Stimulated activated CD4-positive, alpha-beta T cell treated with anti-CD3 and anti-CD28 coated beads, TNF-alpha, amount 100 ng/mL, for 24 hours (primary cell): Measurements from ENCODE around the gene LRRC10B.

Source experiments
- DNase-seq, 3 experiments: peaks; one replicate each; pipeline ENCODE4 v3.0.0-alpha.2; 2020; ENCODE audit warnings: low read depth in 3 of 3

Gene LRRC10B

DNA sequence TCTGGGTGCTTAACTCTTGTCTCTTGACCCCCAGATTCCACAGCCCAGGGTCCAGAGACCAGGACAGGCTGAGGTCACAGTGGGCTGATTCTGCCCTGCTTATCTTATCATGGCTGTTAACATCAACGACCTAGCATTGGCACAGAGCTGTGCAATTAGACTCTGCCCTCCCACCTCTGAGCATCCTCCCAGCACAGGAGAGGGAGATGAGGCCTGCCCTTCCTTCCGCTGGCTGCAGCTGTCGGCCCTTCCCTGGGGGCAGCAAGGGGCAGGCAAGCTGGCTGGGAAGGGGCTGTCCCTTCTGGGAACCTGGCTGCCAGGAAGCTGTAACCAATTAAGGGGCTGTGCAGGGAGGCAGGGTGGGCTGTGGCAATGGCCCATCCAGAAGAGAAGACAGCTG, 22.5 kb downstream of the LRRC10B start:
- DNase-seq, result no peak

DNA sequence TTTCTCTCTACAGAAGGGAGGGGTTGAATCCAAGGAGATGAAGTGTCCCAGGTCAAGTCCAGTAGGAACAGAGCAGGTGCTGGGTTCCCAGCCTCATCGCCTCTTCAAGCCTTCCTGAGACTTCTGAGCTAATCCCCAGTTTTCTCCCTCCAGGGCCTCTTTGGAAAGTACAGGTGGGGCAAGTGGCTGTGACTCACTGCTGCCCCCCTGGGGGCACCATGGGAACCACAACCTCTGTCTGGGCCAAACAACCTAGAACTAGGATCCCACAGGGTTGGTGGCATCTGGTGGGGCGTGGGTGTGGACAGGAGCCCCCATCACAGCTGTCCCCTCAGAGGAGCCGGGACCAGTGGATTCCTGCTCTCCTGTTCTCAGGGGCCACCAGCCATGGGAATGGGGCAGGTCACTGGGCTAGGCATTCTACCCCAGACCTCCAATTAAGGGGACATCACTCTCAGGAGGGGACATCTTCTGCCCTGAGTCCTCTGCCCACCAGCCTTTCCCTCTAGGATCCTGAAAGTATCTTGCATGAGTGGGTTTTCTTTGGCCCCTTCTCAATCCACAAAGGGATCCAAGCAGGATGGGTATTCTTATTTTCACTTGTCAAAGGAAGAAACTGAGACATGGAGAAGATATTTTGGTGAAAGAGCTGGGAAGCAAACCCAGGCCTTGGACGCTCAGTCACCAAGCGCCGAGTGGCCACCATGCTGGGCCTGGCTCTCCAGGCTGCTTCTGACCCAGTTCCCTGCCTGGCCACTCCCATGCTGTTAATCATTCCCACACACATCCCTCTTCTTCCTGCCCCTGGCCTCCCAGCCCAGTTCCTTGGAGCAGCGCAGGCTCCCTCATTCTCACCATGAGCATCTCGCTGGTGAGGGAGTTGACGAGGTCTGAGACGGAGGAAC, 23.8 kb downstream of the LRRC10B start:
- peak in 2 of 3 experiments; percentile 11 to 48 for DNase-seq

DNA sequence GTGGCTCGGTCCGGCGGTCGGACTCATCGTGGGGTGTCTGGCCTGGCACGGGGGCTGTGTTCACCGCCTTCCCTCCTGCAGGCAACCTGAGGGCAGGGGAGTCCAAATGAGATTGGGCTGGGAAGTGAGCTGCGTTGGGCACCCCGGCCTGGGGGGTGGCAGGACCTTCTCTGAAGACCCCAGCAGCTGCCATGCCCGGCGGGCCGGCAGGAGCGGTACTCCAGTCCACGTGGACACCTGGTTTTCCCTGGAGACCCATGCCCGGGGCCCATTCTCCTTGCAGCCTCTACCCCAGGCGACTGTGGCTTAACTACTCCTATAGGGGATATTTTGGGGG, 24.5 kb downstream of the LRRC10B start:
- DNase-seq, result no peak

DNA sequence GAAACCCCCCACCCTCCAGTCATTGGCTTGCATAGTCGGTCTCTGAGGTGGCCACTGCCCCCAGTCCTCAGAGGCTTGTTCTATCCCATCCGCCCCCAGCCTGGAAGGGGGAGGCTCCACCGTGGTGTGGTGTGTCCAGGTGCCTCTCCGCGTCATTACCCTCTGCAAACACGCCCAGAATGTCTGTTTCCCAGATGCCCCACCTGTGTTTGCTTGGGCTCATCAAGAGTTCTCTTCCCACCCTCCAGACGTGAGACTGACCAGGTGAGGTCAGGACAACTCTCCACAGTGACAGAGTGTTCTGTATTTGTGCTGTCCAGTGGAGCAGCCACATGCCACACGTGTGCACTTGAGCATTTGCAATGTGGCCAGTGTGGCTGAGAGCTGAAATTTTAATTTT, 24.9 kb downstream of the LRRC10B start:
- no peak for DNase-seq

DNA sequence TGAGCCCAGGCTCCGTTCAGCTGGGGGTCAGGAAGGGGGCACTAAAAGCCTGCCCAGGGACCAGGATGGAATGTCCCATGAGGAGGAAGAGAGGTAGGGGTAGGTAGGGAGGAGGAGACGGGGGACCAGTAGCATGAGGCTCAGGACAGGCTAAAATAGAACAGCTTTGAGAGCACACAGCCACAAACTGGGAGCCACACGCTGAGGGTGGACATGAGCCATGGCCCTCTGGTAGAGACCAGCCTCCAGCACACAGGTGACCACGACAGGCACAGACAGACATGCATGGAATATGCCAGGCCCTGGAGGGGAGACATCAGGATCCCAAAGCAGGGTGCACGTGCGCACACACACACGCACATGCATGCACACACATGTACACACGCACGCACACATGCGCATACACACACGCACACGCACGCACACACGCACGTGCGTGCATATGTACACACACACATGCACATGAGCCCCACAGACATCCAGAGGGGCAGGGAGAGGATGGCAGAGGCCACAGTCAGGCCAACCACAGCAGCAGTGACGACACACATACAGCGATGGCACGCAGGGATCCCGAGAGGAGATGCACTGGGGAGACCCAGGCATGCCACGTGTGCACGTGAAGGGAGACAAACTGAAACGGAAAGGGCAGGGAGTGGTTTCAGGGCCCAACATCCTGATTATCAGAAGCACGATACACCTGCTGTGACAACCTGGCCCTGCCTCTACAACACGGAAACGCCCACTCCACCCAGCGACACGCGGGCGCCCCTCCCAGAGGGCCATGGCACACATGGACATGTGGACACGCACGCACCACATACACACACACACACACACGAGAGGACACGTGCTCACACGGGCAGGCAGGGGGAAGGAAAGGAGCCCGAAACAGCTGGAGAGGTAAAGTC, 25.7 kb downstream of the LRRC10B start:
- DNase-seq, result no peak

DNA sequence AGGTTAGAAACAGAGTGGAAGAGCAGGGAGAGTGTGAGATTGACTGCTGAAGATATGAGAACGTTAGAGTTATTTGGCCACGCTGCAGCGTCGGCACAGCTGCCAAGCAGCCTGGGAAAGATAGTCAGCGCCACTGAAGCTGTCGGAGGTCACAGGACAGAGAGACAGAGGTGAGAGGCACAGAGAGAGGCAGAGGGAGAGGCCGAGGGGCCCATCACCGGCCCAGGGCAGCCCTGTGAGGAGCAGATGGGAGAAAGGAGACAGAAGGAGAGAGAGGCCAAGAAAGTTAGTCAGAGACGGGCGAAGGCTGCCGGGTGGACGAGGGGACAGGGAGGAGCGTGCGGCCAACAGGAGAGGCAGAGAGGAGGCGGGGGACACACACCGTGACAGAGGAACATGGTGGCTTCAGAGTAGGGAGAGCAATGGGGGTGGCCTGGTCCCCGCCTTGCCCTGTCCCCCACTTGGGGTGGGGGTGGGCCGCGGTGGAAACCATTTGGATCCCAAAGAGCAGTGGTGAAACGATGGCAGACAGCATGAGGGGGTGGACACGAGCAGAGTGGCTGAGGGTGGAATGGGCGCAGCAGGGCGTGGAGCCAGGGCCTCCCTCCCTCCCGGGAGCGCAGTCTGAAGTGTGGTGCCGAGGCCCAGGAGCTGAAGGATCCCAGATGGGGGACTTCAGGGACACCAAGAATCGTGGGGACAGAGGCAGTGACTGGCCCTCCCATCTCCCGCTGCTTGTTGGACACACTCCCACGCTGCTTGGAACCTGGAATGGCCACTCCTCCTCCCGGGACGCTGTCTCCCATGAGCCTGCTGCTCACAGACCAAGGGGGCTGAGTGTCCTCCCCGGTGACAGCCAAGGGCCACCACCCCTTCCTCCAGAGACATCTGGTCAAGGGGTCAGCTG, 26.6 kb downstream of the LRRC10B start:
- DNase-seq, result no peak

DNA sequence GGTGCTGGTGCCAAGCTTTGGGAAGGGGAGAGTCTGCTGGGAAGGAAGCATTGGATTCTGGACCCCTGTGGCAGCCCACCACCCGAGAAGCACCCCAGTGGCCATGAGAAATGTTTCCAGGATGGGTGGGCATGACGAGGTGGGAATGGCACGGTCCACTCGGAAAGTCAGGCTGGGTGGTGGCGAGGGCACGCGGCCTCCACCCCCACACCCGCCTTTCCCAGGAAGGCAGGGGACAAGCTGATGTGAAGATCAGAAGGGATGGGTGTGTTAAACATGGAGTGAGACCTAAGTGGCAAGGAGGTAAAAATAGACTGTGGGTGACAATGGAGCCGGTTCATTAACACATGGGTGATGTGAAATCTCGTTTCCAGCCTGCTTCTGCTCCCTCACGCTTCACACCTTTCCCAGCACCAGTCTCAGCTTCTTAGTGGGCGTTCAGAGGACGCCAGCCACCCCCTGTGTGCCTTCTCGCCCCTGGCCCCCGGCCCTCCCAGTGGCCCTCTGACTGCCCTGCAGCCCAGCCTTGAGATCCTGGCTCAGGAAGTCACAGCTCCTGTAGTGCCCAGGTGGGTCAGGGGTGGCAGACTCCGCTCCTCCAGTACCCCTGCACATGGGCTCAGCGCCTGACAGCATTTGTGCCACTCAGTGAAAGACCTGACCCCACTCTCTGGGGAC, 27.6 kb downstream of the LRRC10B start:
- DNase-seq, result no peak

DNA sequence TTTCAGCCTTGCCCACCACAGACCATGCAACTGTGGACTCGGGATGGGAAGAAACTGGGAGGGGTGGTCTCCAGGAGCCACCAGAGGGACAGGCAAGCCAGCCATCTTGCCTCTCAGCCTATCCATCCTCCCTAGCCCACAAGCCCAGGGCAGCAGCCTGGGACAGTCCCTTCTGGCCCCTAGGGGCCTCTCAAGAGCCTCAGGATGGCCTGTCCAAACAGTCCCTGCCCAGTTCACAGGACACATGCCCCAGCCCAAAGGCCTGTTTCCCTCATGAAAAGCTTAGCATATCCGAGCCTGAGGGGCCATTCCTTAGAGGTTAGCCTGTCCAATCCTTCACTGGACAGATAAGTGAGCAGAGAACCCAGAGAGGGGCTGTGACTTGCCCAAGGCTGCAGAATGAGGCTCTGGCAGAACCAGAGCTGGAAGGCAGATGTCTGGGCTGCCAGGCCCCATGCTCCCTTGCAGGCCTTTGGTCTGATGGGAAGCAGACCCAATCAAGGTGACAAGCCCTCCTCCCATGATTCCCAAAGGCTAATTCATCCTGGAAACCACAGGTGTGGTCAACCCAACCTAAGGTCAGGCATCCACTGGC, 28.2 kb downstream of the LRRC10B start:
- no peak for DNase-seq

DNA sequence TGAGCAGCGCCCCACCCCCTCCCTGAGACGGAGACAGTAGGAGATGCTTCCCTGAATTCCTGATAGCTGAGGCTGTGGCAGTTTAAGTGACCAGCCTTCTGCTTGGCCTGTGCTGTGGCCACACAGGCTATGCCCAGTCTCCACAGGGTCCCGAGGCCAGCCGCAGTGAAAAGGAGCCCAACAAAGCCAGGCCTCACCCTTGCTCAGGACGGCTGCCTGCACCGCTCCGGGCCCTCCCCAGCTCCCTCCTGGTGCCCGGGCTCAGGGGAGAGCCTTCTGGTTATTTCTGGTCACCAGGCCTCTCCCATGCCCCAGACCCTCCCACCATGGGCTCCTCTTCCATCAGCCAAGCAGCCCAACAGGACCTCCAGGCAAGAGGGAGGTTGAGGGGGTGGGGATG, 28.8 kb downstream of the LRRC10B start:
- no peak for DNase-seq

DNA sequence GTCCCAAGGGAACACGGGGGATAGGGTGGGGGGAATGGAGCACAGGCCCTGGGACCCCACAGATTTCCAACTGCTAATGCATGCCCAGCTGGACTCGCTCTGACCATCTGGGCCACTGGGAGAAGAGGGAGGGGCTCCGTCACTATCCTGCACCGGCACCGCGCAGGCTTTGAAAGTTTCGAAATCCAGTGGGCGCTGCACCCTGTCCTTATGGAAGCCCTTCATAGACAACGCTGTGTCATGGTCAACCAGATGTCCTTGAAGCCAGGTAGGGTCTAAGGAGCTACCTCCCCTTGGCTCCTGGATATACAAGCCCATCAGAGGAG, 30.1 kb downstream of the LRRC10B start:
- no peak for DNase-seq

DNA sequence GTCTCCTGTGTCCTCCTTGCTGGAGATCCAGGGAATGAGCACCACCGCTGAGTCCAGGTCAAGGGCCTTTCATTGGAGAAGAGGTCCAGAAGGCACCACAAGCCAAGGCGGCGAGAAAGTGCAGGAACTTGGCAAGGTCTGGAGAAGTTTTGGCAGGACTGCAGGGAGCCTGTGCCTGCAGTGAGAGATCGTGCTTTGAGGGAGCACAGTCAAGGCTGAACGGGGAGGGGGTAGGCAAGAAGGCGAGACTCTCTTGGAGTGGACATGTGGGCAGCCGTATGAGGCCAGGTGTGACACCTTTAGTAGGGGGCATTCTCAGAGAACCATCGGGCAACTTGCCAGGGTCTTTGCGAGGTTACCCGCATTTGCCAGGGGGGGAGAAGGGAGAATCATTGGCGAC, 30.5 kb downstream of the LRRC10B start:
- no peak for DNase-seq

DNA sequence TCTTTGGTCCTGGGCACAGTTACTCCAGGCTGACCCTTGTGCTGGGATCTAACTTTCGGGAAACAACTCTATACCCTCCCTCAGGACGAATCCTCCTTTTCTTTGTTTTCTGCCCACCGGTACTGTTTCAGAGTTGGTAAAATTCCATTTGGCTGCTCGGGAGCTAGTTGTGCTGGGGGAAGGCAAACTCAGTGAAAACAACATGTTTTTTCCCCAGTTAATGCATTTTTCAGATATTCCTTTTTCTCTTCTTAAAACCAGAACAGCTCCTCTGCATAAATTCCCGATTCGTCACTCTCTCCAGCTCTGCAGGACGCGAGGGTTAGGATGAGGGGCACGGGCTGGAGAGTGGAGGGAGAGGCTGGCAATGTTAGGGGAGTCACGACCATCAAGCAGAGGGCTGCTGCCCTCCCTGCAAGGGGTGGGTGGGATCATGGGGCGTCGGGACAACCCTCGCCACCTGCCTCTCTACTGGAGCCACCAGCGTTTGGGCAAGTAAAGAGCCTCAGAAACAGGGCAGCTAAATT, 31.3 kb downstream of the LRRC10B start:
- DNase-seq, result no peak

DNA sequence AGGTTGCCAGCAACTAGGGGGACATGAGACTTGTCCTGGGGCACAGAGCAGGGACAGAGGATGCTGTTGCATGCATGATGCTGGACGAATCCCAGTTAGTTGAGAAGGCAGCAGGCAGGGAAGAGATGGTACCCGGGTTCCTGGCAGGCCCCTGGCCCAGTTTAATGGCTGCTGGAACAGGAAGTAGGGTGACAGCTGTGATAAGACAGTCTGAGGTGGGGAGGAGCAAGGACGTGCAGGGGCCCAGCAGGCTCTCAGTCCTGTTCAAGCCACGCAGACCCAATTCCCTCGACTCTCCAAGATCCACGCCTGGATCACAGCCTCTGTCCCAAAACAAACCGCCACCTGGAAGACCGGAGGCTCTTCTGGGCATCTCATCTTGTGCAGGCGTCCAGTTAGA, 32.0 kb downstream of the LRRC10B start:
- DNase-seq, result no peak

DNA sequence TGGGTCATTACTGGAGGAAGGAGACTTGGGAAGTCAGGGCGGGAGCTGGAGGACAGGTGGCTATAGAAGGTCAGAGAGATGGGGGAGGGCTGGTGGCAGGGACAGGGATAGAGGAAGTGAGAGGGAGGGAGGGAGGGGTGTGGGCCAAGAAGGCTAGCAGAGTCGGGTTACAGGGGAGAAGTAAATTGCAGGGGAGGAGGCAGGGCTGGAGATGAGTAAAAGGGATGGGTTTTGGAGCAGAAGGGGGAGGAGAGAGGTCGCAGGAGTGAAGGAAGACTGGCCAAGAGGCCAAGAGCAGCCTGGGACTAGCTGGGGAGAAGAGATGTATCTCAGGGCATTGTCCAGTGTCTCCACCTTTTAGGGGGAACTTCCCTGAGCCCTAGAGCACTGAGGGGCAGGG, 33.0 kb downstream of the LRRC10B start:
- no peak for DNase-seq

DNA sequence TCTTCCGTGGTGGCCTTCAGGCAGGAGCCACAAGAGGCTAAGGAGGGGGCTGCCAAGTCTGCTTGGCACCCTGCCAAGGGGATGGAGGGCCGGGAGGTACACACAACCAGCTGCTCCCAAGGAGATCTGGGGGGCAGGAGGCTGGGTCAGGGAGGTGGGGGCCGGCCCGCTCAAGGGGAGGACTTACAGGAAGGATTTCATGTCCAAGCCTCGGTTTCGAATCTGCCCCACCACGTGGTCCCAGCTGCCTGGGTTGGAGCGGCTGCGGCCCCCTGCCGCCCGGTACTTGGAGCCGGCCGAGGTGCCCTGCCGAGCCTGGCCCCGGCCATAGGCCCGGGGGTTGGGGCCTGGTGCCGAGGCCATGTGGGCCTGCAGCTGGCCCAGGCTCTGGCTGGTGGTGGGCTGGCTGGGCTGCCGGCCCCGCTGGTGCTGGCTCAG, 33.5 kb downstream of the LRRC10B start:
- no peak for DNase-seq

DNA sequence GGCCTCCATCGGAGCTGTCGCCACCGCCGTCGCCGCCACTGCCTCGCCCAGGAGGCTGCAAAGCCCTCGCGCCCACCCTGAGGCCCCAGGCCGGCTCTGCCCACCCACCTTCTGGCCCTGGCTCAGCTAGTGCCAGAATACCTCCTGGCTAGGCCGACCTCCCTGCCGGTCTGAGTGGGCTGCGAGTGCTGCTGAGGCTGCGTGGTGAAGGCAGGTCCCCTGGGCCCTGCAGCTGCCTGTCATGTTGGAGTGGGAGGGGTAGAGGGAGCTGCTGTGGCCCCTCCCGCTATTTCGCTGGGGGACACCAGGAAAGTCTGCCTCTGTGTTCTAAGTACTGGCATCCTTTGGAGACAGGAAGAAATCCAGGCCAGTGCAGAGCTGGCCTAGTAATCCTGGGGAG, 34.2 kb downstream of the LRRC10B start:
- DNase-seq, result no peak

DNA sequence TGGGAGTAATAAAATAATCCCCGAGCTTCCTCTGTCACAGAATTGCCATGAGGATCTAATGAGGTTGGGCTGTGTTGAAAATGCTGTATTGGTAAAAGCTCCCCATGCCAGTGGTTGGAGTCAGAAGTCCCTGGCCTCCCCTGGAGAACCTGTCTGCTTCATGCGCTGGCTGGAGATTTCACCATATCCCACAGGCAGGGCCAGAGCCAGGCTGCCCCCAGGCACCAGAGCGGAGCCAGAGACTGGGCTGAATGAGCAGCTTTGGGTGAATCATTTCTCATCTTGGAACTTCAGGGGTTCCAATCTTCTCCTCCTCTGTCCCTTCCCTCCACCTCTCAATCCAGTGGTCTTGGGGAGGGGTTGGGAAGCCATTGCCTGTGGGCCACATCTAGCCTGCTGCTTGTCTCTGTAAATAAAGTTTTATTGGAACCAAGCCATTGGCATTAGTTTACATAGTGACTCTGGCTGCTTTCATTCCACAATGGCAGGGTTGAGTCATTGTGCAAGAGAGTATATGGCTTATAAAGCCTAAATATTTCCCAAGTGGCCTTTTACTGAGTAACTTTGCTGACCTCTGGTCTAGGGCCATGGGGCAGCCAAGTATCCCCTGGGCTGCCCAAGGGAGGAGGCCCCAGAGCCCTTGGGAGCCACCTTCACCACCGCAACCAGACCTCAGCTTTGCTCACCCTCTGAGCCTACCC, 35.2 kb downstream of the LRRC10B start:
- no peak for DNase-seq

DNA sequence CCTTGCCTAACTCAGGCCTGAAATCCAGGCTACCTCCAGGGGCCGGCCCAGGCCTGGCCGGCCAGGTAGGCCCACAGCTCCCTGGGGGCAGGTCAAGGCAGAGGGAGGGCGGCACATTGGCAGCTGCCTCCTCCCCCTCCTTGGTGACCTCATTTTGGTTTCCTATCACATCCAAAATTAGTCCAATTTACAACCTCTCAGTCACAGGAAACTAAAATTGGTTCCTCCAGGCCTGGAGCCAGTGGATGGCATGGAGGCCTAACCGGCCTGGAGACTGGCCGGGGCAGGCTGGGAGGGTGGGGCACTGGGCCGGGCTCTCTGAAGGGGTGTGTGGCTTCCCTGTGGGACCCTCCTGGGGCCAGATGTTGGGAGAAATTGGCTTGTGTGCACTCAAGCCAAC, 35.9 kb downstream of the LRRC10B start:
- DNase-seq, result no peak

DNA sequence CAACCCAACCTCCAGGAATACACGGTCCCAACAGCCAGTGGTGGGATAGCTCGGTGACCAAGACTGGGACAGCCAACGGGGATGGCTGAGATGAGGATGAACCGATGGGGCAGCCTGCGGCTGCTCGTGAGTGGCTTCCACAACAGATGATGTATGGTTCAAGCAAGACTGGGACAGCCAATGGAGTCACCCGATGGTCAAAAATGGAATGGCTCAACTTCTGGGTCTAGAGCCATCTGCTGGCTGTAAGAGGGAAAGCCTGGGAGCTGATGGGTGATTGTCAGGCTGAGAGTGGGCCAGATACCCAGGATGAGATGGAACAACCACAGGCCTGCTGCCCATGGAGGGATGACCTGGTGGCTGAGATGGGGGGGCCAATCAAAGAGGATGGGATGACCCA, 36.8 kb downstream of the LRRC10B start:
- DNase-seq, result no peak

DNA sequence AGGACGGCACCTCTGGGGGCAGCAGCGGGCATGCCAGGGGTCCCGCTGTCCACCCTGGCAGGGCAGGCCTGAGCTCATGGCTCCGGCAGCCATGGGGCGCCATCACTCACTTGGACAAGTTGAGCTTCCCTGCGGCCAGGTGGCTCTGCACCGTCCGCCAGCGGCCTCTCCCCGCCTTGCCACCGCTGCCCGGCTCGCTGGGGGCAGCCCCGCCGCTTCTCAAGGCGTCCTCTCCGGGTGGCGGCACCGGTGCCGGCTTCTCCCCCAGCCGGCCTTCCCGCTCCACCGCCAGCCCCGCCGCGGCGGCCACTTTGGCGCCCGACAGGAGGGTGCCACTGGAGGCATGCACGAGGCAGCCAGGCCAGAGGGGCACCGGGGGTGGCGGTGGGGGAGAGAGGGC, 37.4 kb downstream of the LRRC10B start:
- no peak for DNase-seq
